Cerebellar cortex (tissue), 1 donor: Measurements from ENCODE around the gene ESPL1.
A peak's percentile ranks its signal among the peaks of the same experiment; 100 is the strongest.
"Not testable (repeated sequence)": the region's sequence is repeated elsewhere in the genome, so short reads cannot be mapped to it uniquely, and the experiment has no call there.

Experiments
- DNase-seq: peaks from one replicate; pipeline ENCODE4 v3.0.0-alpha.2; 2015; ENCODE audit warnings: low spot score

The ESPL1 gene

GRCh38 chr12:53259891-53260290, 8.2 kb upstream of the ESPL1 start:
- no peak for DNase-seq

- no peak for DNase-seq
Observed at GRCh38 chr12:53265783-53266182, 2.3 kb upstream of the ESPL1 start.

GRCh38 chr12:53267306-53267998, 647 bp upstream of the ESPL1 start:
- no peak for DNase-seq

- DNase-seq: no peak
Observed at GRCh38 chr12:53268630-53269562, 797 bp downstream of the ESPL1 start.

GRCh38 chr12:53274445-53274844, 6.3 kb downstream of the ESPL1 start:
- no peak for DNase-seq

- DNase-seq: no peak
Observed at GRCh38 chr12:53276511-53276910, 8.4 kb downstream of the ESPL1 start.

GRCh38 chr12:53277981-53278380, 9.9 kb downstream of the ESPL1 start:
- no peak for DNase-seq

GRCh38 chr12:53279283-53279869, 11.3 kb downstream of the ESPL1 start:
- DNase-seq: no peak

GRCh38 chr12:53279888-53280498, 11.9 kb downstream of the ESPL1 start:
- DNase-seq: no peak

GRCh38 chr12:53286448-53286847, 18.3 kb downstream of the ESPL1 start:
- DNase-seq: no peak

GRCh38 chr12:53287741-53288216, 19.7 kb downstream of the ESPL1 start:
- DNase-seq: peak; percentile 69

- no peak for DNase-seq
Observed at GRCh38 chr12:53288322-53288721, 20.2 kb downstream of the ESPL1 start.

- no peak for DNase-seq
Observed at GRCh38 chr12:53289891-53290290, 21.8 kb downstream of the ESPL1 start.

- DNase-seq: no peak
Observed at GRCh38 chr12:53290661-53291060, 22.6 kb downstream of the ESPL1 start.

GRCh38 chr12:53292426-53292825, 24.3 kb downstream of the ESPL1 start:
- no peak for DNase-seq

GRCh38 chr12:53295070-53295890, 27.2 kb downstream of the ESPL1 start, which contains the start of gene PFDN5:
TSS of gene PFDN5 (plus strand) at chr12:53295542. CDS start at chr12:53295568, 26 bp downstream.
- DNase-seq: peak; percentile 92

- no peak for DNase-seq
Observed at GRCh38 chr12:53295891-53296219, 27.8 kb downstream of the ESPL1 start.

- DNase-seq: not testable (repeated sequence)
Observed at GRCh38 chr12:53297106-53297505, 29.0 kb downstream of the ESPL1 start.

- DNase-seq: no peak
Observed at GRCh38 chr12:53298164-53298563, 30.1 kb downstream of the ESPL1 start.

- DNase-seq: no peak
Observed at GRCh38 chr12:53299101-53299453, 31.0 kb downstream of the ESPL1 start.

- peak; percentile 94 for DNase-seq
Observed at GRCh38 chr12:53299454-53300180, 31.5 kb downstream of the ESPL1 start, which contains the start of gene MYG1. TSS of gene MYG1 (plus strand) at chr12:53299695. CDS start at chr12:53299738, 43 bp downstream.
